Vagina (tissue), 2 donors: ENCODE measurements around the gene CNTNAP4. TPM values are rescaled to one million over a fixed set of nuclear protein-coding genes. Genes with fewer than 3 reads are reported as not detected.

ENCODE experiments used
- DNase-seq, 2 donors: peaks; one replicate each; pipeline ENCODE4 v3.0.0-alpha.2; 2017; ENCODE audit errors: extremely low spot score in 2 of 2
- H3K27ac ChIP-seq: fragments of 200-600 bp; sonication (generic); one replicate; pipeline ENCODE4 v1.5.1; 2019
- H3K27me3 ChIP-seq: fragments of 200-600 bp; sonication (generic); one replicate; pipeline ENCODE4 v1.5.1; 2019
- H3K36me3 ChIP-seq, 2 donors: fragments of 200-600 bp; sonication (generic); one replicate each; pipeline ENCODE4 v1.5.1; 2017 to 2019
- H3K4me1 ChIP-seq: fragments of 200-600 bp; sonication (generic); one replicate; pipeline ENCODE4 v1.5.1; 2019
- H3K4me3 ChIP-seq, 2 donors: fragments of 200-600 bp; sonication (generic); 1 replicate in 1 of 2; 2 replicates in 1 of 2; pipeline ENCODE4 v1.5.1; 2016 to 2019
- H3K9me3 ChIP-seq: fragments of 200-600 bp; sonication (generic); one replicate; pipeline ENCODE4 v1.5.1; 2019
- CTCF ChIP-seq, 3 experiments: fragments of 450-650 bp in 2 of 3; fragments of 200-600 bp in 1 of 3; sonication (generic) in 1 of 3; IDR thresholded peaks; one replicate each; pipeline ENCODE4 v1.5.1; 2017 to 2019; ENCODE audit warnings: antibody characterized with exemption in 3 of 3, mild to moderate bottlenecking in 2 of 3, moderate library complexity in 2 of 3
- POLR2A ChIP-seq, 2 donors: fragments of 450-650 bp; IDR thresholded peaks; one replicate each; pipeline ENCODE4 v1.6.1; 2017; ENCODE audit warnings: antibody characterized with exemption in 2 of 2, mild to moderate bottlenecking in 2 of 2, moderate library complexity in 2 of 2
- POLR2AphosphoS5 ChIP-seq, 2 donors: sonication (generic); formaldehyde crosslinking; IDR thresholded peaks; one replicate each; pipeline ENCODE4 v1.9.0; 2017; ENCODE audit warnings: antibody characterized with exemption in 2 of 2, mild to moderate bottlenecking in 2 of 2, low read depth in 1 of 2; ENCODE audit not compliant: insufficient read depth in 1 of 2
- intact Hi-C: fragments of 100-400 bp; cut with DNase I; formaldehyde crosslinking; loops from one replicate; pipeline ENCODE4 v1.15.1; 2023
- total RNA-seq: library from RNA; depleted of rRNA; stranded (reverse); fragments of >200 nt; gene quantifications from one replicate; pipeline ENCODE4 v1.2.3, GENCODE V29; 2016

The CNTNAP4 gene
- total RNA-seq, 1 donor from 2014 or later = 1.7 TPM

- TF ChIP-seq POLR2AphosphoS5 (IDR thresholded peaks at IDR 0.05; ENCODE audit: insufficient read depth in 1 of 2, low read depth in 1 of 2) (no peak), CTCF (IDR thresholded peaks at IDR 0.05) (no peak), POLR2A (IDR thresholded peaks at IDR 0.05) (no peak)
- no peak overlapping the region for H3K4me3 ChIP-seq
- H3K9me3 ChIP-seq = no peaks in the 10 kb centered on the region
- no peak for DNase-seq
- H3K27ac ChIP-seq = no peak overlapping the region
- H3K4me1 ChIP-seq = no peaks in the 10 kb centered on the region
- intact Hi-C loops = no loop called here
- H3K27me3 ChIP-seq = no peaks in the 10 kb centered on the region
- H3K36me3 ChIP-seq = no peaks in the 10 kb centered on the region
Observed at GRCh38 chr16:76446251-76446650, 169.1 kb downstream of the CNTNAP4 start.

- Histone ChIP-seq H3K4me1 (no peaks in the 10 kb centered on the region), H3K4me3 (no peak overlapping the region), H3K27me3 (no peaks in the 10 kb centered on the region), H3K36me3 (no peaks in the 10 kb centered on the region), H3K9me3 (no peaks in the 10 kb centered on the region), H3K27ac (no peak overlapping the region)
- intact Hi-C loops = no loop called here
- DNase-seq = no peak
- no peak for TF ChIP-seq POLR2AphosphoS5 (IDR thresholded peaks at IDR 0.05; ENCODE audit: insufficient read depth in 1 of 2, low read depth in 1 of 2)
- no peak for TF ChIP-seq POLR2A (IDR thresholded peaks at IDR 0.05)
- no peak for TF ChIP-seq CTCF (IDR thresholded peaks at IDR 0.05)
Observed at GRCh38 chr16:76450890-76451289, 173.7 kb downstream of the CNTNAP4 start.

GRCh38 chr16:76455257-76455656 lies 178.1 kb downstream of the CNTNAP4 start:
- Histone ChIP-seq H3K4me3 (no peak overlapping the region), H3K36me3 (no peaks in the 10 kb centered on the region), H3K9me3 (no peaks in the 10 kb centered on the region), H3K4me1 (no peaks in the 10 kb centered on the region), H3K27ac (no peak overlapping the region), H3K27me3 (no peaks in the 10 kb centered on the region)
- intact Hi-C loops = no loop called here
- no peak for DNase-seq
- TF ChIP-seq CTCF (IDR thresholded peaks at IDR 0.05) (no peak), POLR2AphosphoS5 (IDR thresholded peaks at IDR 0.05; ENCODE audit: insufficient read depth in 1 of 2, low read depth in 1 of 2) (no peak), POLR2A (IDR thresholded peaks at IDR 0.05) (no peak)

- no peaks in the 10 kb centered on the region for H3K4me1 ChIP-seq
- H3K36me3 ChIP-seq = no peaks in the 10 kb centered on the region
- H3K9me3 ChIP-seq = no peaks in the 10 kb centered on the region
- H3K27ac ChIP-seq = no peak overlapping the region
- TF ChIP-seq POLR2AphosphoS5 (IDR thresholded peaks at IDR 0.05; ENCODE audit: insufficient read depth in 1 of 2, low read depth in 1 of 2) (no peak), POLR2A (IDR thresholded peaks at IDR 0.05) (no peak), CTCF (IDR thresholded peaks at IDR 0.05) (no peak)
- no peak overlapping the region for H3K4me3 ChIP-seq
- H3K27me3 ChIP-seq = no peaks in the 10 kb centered on the region
- no peak for DNase-seq
- intact Hi-C loops = no loop called here
Observed at GRCh38 chr16:76456016-76456415, 178.8 kb downstream of the CNTNAP4 start.

- Histone ChIP-seq H3K36me3 (no peaks in the 10 kb centered on the region), H3K4me1 (no peaks in the 10 kb centered on the region), H3K27ac (no peak overlapping the region), H3K9me3 (no peaks in the 10 kb centered on the region), H3K27me3 (no peaks in the 10 kb centered on the region), H3K4me3 (no peak overlapping the region)
- TF ChIP-seq POLR2AphosphoS5 (IDR thresholded peaks at IDR 0.05; ENCODE audit: insufficient read depth in 1 of 2, low read depth in 1 of 2) = no peak
- TF ChIP-seq CTCF (IDR thresholded peaks at IDR 0.05) = no peak
- TF ChIP-seq POLR2A (IDR thresholded peaks at IDR 0.05) = no peak
- intact Hi-C loops = no loop called here
- no peak for DNase-seq
Observed at GRCh38 chr16:76459111-76459510, 181.9 kb downstream of the CNTNAP4 start.
